Measurements from ENCODE around the gene GREB1. TPM values are rescaled to one million over a fixed set of nuclear protein-coding genes. Genes with fewer than 3 reads are reported as not detected.

The GREB1 gene
- total RNA-seq, 4 donors from 2014 or later: 3.4 to 8.4 (median 4.7) TPM

DNA sequence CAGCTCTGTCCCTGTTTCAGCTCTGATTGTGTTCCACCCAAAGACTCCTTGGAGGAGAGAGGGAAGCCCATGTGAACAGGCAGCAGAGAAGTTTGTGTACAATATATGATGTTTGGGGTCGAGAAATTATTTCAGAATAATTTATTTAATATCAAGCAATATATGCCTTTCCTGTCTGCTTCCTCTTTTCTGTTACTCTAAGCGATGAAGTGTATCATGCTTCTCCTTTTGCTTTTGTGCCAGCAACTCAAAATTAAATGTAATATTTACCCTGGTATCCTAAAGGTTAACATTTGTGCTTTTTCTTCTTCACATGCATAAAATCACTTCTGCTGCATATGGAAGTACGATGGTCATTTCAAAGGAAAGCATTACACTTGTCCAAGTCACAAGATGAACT, 138.6 kb downstream of the GREB1 start:
- TF ChIP-seq, protein P1, sequence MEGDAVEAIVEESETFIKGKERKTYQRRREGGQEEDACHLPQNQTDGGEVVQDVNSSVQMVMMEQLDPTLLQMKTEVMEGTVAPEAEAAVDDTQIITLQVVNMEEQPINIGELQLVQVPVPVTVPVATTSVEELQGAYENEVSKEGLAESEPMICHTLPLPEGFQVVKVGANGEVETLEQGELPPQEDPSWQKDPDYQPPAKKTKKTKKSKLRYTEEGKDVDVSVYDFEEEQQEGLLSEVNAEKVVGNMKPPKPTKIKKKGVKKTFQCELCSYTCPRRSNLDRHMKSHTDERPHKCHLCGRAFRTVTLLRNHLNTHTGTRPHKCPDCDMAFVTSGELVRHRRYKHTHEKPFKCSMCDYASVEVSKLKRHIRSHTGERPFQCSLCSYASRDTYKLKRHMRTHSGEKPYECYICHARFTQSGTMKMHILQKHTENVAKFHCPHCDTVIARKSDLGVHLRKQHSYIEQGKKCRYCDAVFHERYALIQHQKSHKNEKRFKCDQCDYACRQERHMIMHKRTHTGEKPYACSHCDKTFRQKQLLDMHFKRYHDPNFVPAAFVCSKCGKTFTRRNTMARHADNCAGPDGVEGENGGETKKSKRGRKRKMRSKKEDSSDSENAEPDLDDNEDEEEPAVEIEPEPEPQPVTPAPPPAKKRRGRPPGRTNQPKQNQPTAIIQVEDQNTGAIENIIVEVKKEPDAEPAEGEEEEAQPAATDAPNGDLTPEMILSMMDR (IDR thresholded peaks at IDR 0.05; ENCODE audit: low read depth): no peak

DNA sequence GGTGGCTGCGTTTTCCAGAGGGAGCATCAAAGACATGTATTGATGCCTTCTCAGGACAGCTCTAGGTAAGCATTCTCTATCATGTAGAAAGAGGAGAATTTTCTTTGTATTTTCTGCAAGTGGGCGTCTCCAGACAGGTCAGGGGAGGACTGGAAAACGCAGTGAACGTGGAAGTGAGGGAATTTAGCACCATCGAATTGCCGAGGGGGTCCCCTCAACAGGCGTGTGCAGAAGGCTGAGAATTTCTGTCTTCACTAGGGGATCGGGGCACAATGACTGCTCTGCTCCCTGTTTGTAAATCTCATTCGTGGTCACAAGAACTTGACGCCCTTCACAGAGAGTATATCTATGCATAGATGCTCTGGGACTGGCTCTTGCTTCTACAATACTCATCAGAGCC, 141.1 kb downstream of the GREB1 start:
- TF ChIP-seq, protein P1 (IDR thresholded peaks at IDR 0.05; ENCODE audit: low read depth): no peak

DNA sequence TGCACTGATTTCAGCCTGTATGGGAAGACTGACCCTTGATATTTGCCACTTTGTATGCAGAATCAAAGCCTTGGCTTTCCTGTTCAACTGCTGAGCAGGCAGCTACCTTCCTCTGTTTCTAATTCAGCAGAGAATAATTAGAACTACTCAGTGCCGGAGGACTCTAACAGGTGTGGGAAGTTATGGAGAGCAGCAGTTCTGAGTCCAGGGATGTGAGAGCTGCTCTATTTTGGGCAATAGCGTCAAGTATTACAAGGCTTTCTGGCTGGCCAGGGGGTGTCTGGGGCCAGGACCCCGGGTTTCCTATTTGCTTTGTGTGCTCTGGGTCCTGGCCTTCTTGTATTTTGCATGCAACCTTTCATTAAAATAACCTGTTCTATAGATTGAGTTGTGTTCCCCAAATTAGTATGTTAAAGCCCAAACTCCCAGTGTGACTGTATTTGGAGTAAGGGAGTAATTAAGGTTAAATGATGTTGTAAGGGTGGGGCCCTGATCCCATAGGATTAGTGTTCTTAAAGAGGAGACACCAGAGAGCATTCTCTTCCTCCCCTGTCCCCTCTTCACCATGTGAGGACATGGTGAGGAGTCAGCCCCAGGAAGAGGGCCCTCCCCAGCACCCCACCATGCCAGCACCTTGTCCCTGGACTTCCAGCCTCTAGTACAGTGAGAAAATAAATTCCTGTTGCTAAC, 141.7 kb downstream of the GREB1 start:
- TF ChIP-seq, protein P1 (IDR thresholded peaks at IDR 0.05; ENCODE audit: low read depth): no peak

DNA sequence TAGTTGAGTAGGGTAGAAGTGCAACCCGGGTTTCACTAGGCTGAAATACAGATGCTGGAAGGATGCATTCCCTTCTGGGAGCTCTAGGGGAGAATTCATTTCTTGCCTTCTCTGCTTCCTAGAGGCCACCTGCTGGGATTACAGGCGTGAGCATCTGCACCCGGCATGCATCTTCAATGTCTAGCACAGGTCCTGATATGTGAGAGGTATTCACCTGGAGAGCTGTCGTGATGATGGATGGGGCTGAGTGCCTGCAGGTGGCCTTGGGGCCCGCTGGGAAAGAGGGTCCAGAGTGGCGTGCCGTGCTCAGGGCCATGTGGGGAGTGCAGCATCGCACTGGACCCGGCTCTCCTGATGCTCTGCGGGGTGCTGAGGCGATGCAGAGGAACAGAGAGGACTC, 142.8 kb downstream of the GREB1 start:
- TF ChIP-seq, protein P1 (IDR thresholded peaks at IDR 0.05; ENCODE audit: low read depth): no peak

DNA sequence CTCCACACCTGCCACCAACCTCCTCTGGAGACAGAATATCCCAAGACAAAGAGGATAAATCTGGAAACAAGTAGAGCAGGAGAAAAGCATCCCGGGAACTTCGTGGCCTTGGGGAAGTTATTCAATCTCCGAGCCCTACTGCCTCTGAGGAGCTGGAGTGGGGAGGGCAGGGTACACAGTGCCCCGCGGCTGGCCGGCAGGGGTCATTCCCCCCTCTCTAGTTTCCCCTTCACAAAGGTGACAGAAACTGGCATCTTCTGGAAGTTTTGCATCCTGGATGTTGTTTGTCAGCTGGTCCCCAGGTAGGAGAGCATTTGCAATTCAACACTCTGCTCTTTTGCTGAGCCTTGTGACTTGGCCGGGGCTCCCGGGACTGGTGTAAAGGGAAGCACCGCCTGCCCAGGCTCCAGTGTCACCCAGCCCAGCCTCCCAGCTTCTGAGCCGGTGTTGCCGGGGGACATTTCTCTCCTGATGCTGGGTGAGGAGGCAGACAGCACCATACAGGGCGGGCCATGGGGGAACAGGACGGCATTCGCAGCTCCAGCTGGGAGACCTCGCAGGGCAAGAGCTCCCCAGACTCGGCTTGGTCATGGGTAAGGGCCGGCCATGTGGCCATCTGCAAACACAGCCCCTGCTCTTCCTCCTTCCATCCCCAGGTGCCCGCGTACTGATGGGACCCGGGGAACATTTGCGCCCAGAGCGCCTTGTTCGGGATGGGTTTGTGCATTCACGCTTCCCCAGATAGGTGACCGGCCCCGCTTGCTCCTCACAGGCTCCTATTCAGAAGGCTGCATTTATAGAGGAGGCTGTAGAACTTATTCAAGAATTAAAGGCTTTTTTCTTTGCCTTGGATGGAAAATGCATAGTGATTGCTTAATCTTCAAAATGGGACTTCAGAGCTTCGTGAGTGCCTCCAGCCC, 143.6 kb downstream of the GREB1 start:
- TF ChIP-seq, protein P1 (IDR thresholded peaks at IDR 0.05; ENCODE audit: low read depth): no peak

DNA sequence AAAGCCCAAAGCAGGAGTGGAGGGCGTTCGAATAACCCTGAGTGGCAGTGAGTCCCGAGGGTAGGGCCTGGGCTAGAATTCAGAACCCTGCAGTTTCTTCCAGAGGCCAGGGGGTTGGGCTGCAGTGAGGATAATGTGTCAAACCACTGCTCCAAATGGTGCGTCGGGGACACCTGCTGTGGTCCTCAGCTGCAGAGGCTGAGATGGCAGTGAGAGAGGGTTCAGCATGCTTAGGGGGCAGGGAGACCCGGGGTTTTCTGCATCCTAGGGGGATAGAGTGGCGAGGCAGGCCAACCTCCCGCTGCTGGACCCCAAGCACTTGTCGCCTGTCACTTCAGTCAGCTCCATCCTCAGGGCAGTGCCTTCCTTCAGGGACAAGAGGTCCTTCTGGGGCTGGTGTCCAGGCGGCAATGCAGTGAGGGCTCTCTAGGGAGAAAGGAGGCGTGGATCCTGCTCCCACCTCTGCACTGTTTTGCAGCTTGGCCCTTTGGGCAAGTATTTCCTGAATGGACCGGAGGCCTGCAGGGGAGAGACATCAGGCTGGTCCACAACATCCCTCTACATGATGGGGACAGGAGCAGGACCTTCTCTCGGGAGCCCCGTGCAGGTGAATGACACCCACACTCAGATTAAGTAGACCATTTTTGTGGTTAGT, 144.6 kb downstream of the GREB1 start:
- TF ChIP-seq, protein P1 (IDR thresholded peaks at IDR 0.05; ENCODE audit: low read depth): no peak

DNA sequence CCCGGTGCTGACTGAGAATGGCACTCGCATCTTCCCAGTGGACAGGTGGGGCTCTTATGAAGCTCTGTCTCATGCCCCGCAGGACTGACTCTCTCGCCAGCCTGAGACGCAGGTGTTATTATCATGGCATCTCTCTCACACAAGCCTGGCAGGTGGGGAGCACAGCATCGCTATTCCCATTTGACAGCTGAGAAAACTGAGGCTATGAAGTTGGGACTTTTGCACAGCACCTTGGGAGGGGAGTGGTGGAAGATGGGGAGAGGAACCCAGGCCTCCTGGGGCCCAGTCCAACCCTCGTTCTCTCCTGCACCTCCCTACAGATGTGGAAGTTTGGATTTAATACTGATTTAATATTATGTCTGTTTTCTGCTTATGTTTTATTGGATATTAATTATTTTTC, 145.2 kb downstream of the GREB1 start:
- TF ChIP-seq, protein P1 (IDR thresholded peaks at IDR 0.05; ENCODE audit: low read depth): no peak
